B cell (primary cell): ENCODE measurements around the gene ATAD3C.
A peak's percentile ranks its signal among the peaks of the same experiment; 100 is the strongest.

ENCODE experiments used
- CTCF ChIP-seq: fragments of 200-600 bp; IDR thresholded peaks from one replicate; pipeline ENCODE4 v1.8.0; 2022; ENCODE audit warnings: antibody characterized with exemption, mild to moderate bottlenecking
- EZH2 ChIP-seq: IDR thresholded peaks from 2 replicates; pipeline ENCODE4 v1.6.1; 2012; ENCODE audit warnings: borderline replicate concordance, low read depth, mild to moderate bottlenecking, moderate library complexity, low read length; ENCODE audit not compliant: insufficient read depth, poor library complexity, severe bottlenecking

GRCh38 chr1:1441002-1441888, 8.2 kb upstream of the ATAD3C start:
- peak; percentile 83 for TF ChIP-seq CTCF
- no peak for TF ChIP-seq EZH2
